Measurements from ENCODE around the gene PLEKHG1.

The PLEKHG1 gene

DNA sequence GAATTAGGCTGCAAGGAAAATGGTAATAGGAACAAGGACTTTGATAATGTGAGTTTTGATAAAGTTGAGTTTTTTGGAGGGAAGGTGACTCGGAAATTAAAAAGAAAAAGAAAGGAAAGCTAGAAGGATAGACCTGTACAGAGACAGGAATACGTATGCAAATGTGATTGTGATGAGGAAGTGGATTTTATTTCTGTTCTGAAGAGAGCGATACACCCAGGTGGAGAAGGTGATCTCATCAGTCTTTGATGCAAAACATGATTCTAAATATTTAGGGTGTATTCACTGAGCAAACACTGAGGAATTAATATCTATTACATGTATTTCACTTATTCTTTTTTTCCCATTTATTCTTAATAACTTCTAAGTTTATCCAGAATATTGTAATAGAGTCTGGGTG is 9.2 kb upstream of the PLEKHG1 start:
- DNase-seq: no peak

DNA sequence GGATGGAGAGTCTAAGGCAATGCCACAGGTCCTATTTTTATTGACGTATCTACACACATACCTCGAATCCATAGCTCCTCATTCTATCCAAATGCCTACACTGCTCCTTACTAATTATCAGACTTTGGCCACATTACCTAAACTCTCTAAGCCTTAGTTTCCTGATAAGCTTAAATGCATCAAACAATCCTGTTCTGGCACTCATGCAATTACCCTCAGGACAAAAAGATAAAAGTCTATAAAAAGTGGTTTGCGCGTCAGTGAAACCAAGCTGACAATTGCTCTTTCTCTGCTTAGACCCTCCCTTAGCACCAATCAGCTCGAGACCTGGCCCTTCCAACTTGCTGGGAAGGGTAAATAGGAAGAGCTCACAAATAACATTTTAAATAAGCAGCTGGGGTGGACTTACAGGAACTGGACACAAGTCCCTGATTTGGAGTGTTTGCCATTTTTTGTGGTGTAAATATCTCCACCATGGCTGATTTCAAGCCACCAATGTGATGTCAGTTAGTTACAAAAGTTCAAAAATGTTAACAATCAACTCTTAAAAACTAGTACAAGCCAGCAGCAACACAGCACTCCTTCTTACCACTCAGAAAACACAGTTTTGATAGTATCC is 7.2 kb upstream of the PLEKHG1 start:
- no peak for DNase-seq

DNA sequence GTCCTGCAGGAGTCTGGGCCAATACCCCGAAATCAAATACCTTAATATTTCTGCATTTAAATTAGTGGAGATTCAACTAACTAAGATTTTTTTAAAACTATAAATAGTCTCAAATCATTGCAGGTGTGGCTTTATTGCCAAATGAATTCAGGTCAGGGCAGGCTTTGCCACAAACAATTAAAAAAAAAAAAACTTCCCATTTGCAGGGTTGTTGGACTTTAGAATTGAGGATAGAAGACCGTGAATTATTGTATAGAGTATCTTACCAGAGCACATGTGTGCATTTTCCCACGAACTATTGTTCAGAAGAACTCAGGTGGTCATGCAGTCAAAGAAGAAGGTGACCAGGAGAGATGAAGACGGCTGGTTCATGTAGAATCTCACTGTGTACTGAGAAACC is 6.6 kb upstream of the PLEKHG1 start:
- DNase-seq: no peak

DNA sequence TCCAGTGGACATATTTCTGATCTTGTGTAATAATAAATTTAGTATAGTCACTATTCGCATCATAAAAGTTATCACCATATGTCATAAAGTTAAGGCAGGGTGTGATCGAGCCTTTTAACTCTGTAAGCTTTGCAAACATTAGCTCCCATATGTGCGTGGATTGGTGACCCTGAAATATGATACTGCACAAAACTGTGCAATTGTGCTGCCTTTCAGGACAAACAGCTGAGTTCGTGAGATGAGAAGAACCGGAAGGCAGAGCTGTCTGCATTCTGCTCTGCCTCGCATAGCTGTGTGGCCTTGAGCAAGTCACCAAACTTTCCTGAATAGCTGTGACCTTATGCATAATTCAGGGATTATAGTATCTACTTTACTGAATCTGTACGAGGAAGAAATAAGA is 3.2 kb upstream of the PLEKHG1 start:
- DNase-seq: no peak

DNA sequence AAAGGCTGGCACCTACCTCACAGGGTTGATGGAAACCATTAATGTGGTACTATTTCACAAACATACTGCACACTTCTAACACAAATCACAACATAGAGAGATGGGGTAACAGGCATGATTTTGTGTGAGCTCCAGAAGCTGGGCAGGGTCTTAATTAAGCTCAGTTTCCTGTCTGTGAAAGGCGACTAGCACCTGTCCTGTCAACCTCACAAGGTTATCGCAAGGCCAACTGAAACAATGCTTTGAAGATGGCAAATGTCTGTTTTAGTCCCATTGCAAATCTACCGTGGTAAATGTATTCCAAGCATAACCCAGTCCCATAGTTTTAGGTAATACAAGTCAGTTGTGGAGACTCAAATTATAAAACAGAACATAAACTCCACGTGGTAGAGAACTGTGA is 1.3 kb upstream of the PLEKHG1 start:
- no peak for DNase-seq

DNA sequence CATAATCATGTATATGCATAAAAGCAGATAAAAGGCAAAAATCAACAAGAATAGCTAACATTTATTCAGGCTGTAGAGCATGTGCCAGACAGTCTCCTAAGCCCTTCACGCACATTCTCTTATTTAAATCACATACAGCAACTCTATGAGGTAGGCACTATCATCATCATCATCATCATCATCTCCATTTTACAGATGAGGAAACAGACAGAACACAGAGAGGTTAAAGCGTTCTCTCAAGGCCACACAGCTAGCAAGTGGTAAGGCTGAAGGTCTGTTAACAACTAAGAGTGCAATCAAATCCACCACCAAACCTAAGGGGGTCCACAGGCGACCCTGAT is 857 bp upstream of the PLEKHG1 start:
- DNase-seq: no peak

DNA sequence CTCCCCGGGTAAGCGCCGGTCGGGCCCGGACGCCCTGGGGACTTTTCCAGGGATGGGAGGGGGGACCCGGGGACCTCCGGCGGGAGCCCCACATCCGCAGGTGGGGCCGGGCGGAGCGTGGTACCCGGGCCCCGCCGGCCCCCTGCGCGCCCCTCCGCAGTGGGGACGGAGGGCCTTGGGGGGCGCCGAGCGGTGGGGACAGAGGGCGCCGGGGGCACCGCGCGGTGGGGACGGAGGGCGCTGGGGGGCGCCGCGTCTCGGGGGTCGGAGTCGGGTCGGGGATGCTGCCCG is 270 bp downstream of the PLEKHG1 start:
- no peak for DNase-seq

DNA sequence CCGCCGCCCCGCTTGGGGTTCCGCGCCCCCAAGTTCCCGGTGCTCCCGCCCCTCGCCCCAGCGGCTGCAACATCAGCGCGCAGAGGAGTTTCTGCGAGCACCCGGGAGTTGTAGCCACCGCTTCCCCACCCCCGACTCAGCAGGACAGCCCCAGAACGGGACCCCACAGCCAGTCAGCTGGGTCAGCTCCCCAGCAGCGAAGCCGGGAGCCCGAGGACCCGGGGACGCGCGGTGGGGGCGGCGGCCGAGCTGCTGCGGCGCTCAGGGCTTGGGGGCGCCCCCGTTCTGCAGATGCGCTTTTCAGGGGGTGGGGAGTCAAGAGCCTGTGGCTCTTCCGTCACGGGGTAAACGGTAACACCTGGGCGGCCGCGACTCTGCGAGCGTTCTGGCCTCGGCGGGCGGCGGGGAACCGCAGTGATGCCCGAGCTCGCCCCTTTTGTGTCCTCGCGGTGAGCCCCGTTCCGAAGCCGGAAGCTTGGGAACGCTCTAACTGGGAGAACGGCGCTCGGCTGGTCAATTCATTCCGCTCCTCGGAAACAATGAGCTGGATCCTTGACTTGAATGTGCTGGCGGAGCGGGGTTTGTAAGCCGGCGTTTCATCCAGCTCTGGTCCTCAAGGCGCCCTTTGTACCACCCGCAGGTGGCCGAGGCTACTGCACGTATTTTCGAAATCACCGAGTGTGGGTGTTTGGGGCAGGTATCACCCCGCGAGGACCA is 774 bp downstream of the PLEKHG1 start:
- peak; percentile 63 for DNase-seq

DNA sequence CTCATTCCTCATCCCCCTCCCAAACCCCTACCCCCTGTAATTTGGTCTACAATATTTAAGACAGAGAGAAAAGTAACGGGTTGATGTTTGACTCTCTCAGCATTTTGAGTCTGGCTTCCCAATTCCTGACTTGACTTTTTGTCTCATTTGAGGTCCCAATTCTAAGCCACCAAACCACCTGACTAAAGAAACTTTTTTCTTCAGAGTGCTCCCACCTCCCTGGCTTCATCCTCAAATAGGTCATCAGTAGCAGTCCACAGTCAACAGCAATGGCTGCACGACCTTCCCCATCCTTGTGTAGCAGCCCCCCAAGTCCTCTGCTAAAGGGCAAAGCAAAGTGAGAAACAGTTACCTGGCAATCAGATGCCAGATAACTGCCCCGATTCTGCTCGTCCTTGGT is 1.8 kb downstream of the PLEKHG1 start:
- DNase-seq: no peak

DNA sequence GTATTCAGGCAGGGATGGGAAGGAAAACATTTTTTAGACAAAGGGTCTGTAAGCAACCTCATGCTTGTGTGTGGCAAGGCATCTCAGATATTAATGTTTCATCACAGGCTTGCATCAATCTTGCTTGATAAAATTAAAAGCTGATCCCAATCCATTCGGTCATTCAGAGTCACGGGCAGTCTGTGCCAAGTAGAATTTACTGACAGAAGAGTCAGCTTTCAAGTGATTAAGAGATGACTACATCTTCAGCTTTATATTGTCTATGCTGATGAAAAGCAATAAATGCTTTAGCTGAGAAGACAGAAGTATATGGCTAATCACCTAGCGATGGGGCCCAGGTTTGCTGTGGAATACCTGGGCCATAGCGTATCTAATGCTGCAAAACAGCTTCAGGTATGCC is 3.5 kb downstream of the PLEKHG1 start:
- DNase-seq: no peak

DNA sequence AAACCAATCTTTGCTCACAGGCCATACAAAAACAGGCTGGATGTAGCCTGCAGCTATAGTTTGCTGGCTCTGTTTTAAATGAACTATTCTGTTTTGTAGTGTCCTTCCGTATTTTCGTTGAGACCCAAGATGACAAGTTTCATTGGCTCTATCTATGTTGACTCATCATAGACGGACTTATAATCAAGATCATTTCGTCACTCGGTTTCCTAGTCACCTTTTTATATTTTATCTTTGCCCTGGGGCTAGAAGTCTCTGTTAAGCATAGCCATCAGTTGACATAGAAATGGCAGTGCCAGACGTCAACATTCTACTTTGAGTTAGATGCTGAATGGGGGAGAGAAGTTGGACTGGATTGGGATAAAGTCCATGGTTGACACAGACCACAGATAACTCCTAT is 4.8 kb downstream of the PLEKHG1 start:
- no peak for DNase-seq

DNA sequence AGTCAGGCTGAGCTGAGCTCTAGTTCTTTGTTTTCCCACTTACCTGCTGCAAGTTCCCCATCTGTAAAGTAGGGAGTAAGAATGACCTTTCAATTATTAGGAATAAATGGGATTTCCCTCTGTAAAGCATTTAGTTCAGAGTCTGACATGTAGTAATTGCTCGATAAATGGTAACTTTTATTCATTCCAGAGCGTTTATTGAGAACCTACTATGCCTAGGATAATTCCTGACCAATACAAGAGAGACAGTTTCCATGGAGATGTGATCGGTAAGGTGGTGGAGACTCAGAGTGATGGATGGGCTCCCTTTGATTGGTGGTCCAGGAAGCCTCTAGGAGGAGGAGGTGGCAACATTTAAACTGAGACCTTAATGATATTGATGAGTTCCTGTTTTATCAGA is 5.6 kb downstream of the PLEKHG1 start:
- DNase-seq: no peak

DNA sequence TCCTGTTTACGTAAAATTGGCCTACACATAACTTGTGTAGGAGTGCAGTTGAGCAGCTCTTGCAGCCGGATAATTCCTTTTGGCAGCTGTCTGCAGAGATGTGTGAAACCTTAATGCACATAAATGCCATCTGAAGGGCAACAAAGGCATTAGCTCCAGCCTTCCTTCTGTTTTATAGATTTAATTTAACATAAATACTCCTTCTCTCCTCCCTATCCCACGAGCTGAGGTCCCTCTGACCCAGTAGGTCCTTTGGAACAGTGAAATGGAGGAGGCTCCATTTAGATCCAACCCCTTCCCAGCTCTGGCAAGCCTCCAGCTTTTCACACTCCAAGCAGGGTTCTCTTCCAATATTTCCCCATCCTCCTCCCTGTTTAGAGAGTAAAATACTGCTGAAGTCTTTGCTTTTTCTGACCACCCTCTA is 6.5 kb downstream of the PLEKHG1 start:
- DNase-seq: no peak

DNA sequence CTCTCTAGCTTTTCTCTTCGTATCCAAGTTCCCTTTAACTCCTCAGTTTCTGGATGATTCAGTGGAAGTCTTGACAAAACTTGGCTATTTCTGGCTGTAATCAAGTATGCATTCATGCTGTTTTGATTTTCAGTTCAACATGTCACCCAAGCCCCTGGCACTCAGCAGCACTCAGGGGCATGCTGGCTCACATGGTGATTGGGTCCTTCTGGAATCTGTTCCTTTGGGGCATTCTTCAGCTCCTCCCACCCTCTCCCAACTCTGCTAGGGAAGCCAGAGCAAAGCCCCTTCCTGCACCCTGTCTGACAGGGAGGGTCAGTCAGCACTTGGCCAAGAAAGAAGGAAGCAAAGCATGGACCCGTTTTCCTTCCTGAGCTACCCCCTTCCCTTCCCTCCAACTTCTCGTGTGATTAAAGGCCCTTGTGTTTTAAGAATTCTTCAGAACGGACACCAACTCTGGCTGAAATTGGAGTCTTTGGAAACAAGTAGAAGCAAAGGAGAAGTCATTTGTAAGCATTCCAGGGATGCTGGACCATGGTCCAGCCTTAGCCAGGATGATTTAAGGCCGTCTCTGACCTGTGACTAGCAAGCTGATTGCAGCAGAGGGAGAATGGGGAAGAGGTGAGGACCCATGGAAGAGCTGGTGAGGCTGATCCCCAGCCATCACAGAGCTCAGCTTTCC is 7.1 kb downstream of the PLEKHG1 start:
- no peak for DNase-seq

DNA sequence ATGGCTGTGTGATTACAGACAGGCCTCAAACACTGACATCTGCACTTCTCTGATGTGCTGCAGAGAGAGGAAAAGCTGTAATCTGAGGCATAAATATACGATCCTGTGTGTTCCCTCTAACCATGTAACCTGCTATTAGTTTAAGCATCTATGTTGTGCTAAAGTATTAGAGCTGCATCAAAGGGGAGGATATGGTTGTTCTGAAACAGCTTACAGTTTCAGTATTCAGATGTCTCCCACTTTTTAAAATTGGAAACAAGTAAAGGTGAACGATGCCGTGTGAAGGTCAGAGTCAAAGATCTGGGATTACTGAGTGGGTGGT is 7.6 kb downstream of the PLEKHG1 start:
- DNase-seq: no peak

DNA sequence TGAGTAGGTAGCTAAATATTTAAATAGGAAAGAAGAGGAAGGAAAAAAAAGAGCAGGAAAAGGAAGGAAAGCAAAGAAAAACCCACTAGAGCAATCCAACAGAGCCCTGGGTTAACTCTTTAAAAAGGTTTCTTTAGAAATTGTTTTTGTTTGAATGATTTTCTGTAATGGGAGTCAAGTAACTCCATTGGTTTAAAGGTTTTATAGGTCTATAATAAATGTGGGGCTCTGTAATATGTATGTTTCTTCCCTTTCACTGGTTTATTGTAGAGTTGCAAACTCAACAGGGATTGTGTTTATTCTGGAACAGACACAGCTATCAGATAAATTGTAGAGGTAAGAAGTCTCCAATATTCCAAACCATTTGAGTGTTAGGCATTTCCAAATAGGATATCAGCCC is 10.9 kb downstream of the PLEKHG1 start:
- DNase-seq: no peak

DNA sequence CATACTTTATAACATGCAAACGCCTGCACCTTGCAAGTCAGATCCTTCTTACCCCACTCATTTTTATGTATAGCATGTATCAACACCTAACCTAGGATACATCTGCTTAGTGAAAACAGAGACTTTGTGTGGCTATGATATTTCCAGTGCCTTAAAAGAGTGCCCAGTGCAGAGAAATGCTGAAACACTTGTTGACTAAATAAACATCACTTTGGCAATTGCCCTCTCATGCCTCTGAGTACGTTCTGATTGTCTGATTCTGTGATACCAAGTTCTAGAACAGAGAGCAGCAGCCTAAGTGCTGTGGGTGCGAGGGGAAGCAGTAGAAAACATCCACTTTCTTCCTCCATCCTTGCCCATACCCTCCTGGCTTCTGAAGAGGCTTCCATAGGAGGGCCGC is 13.6 kb downstream of the PLEKHG1 start:
- no peak for DNase-seq

DNA sequence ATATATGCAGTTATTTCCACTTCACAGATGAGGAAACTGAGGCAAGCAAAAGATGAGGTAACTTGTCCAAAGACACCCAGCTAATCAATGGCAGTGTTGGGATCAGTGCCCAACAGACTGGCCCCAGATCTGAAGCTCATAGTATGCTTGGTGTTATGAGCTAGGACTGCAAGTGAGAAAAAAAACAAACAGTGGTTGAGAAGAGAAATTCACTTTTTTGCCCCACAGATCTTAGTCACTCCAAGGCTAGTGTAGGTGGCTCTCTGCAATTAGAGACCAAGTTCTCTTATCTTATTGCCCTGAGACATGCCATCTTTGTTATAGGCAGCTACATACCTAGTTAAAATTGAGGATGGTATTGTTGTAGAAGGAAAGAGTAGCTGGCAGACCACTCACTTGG is 16.3 kb downstream of the PLEKHG1 start:
- no peak for DNase-seq

DNA sequence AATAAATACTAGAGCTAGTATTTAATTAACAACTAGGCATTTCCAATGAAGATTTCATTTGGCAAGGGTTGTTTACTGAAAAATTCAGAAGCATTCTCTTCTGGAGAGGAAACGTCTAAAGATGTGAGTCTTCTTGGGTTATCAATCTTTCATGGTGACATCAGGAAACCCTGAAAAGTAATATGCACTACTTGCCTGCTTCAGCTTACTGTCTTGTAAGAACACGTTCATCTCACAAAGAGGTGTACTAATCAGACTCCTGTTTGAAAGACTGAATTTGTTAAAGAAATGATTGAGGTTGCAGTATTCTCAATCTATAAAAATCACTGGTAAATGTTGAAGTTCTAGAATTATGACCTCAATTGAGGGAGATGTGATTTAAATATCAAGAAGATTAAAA is 16.9 kb downstream of the PLEKHG1 start:
- DNase-seq: no peak

DNA sequence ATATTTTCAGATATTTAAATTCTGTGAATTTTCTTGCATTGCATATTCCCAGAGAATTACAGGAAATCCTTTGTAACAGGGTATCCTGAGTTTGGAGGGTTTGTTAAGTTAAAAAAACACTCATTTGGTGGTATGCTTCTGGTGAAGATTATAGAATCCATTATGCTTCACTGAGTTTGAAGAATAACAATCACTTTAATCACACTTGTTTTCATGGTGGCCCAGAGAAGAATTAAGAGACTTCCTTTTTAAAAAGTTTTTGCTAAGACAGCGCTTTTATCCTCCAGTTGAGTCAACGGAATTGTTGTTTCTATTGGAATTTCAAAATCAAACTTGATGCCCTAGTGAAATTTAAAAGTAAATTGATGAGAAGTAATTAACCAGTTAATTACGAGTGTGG is 17.4 kb downstream of the PLEKHG1 start:
- DNase-seq: no peak

DNA sequence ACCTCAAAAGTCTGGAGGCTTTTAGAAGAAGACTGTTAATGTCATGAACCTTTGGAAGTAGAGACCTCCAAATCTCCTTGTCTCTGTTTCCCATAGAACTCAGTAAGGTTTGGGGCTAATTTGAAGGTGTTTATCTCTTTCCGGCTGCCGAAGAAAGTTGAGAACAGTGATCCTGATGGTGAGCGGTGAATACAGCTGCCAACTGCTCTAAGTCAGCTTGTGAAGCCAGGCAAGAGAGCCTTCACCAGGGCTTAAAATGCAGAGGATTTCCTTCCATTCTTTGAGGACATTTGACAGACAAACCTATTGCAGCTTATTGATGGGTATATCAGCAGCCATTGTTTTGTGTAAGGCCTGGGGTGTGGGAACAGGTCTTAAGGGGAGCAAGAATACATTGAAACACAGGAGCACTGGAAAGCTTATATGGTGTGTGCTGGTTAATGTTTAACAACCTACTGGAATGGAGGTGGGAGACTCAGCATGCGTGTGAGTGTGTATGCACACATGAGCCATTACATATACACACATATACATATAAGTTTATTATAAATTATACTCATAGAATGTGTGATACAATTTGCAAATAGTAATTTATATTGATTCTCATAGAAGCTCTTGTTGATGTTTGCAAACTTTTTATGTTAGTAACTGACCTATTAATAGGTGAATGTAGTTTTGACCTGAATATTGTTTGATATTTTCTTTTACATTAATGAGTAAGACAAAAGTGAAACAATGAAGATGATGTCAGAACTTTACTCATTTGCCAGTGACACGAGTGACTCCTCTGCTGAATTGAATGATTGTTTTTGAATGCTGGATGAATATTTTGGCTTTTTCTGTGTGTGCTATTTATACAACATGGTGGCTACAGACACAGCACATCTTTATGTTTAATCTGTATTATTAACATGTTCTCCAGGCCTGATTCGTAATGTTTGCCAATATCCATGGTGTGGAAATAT is 18.1 kb downstream of the PLEKHG1 start:
- no peak for DNase-seq

DNA sequence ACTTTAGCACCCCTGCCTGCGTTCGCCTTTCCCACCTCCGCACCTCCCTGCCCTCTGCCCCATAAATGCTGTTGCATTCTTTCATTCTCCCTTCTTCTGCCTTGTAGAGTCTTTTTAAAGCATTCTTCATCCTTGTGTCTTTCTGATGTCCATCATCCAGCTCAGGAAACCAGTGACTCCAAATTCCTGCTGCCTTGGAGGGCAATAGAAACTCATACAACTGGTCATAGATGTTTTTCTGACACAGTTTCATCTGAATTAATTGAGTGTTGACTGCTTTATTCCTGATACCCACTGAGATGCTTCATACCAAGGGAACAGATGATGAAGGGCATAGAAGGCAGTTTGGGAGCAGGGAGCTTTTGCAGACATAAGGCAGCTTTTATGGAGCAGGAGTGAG is 19.6 kb downstream of the PLEKHG1 start:
- no peak for DNase-seq

DNA sequence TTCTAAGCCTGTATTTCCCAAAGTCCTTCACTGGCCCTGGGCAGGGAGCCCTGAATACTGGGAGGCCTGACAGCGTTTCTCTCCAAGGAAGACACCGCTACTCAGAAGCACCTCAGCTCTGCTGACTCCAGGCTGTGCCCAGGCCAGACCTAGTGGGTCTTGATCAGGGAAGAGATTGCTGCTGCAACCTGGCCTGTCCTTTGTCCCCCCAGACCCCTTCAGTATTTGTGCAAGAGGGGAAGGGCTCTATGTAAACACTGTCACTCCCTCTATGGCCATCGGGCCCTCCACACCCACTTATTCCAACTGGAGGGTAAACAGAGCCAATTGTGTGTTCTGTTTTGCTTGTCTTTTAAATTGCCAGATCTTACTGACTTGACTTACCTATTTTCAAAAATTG is 20.6 kb downstream of the PLEKHG1 start:
- no peak for DNase-seq

DNA sequence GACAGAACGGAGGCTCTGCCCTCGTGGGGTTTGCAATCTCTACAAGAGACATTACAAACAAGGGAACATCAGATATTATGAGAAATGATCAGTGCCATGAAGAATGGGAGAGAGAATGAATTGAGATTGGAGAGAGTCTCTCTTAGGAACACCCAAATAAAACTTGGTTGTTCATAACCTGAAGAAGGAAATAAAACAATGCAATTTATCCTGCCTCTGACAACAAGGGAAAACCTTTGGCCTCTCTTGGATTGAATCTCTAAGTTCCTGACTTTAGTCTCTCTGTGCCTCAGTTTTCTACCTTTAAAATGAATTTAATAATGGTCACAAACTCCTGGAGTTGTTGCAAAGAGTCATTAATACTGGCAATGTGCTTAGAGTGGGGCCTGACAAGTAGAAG is 21.1 kb downstream of the PLEKHG1 start:
- DNase-seq: no peak

All from activated T-cell treated with anti-CD3 and anti-CD28 coated beads, Interleukin-2, amount 50 U/mL, for 1 hour (primary cell).